ENCODE results near the gene COLEC11.

The COLEC11 gene

DNA sequence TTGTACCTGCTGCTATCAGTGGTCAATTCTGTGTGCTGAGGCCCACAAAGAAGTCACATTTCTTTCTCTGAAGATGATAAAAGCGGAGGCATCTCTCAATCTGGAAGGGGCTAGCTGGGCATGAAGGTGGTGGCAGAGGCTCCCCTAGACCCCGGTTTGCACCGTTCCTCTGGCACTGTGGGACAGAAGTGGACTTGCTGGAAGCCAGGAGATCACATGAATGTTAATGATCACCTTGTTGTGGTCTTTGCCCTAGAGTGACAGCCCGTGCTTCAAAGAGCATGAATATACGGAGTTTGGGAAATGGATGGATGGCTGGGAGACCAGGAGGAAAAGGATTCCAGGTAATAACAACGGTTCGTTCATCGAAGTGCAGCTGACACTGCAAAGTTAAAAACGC, 83.3 kb downstream of the COLEC11 start:
- DNase-seq = no peak

DNA sequence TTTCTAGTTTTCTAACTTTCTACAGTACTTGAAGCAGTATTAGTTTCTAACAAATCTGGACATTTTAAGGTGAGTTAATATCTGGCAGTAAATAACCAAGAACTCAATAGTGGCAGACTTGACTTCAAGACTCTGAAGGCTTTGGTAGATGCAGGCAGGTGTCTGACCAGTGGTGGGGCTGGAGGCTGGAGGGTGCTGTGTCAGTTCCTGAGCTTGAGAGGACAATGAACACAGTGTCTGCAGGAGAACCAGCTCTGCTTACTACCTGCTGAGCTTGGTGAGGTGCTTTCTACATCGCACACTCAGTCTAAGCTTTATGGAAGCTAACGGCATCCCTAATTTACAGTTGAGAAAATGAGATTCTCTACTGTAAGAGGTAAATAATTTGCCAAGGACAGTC, 84.3 kb downstream of the COLEC11 start:
- DNase-seq = no peak

DNA sequence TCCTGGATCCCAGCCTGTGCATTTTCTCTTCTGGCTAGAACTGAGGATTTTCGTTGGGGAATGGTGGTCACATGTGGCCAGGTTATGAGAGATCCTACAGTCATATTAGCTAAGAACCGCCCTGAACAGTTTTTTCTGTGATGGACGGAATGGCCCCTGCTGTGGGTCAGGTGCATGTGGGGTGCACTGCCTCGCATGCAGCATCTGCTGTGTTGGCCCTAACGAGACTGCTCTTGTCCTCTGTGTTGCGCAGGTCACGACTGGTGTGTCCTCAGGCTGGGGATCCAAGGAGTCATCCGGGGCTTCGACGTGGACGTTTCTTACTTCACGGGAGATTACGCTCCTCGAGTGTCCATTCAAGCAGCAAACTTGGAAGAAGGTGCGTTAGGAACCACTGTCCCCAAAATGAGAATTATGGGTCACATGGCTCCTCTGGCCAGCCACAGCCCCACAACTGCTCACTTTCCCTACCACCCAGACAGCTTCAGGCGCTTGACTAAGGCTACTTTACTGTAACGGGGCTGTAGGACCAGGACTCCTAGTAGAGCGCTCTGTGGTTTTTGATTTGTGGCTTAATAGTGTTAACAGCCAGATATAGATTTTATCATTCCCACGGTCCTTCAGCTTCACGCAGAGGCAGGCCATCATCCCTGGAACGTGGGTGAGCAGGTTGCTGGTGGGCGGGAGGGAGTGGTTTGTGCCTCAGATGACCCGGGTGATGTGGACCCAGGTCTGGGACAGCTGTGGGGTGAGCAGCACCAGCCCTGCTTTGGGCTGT, 84.9 kb downstream of the COLEC11 start:
- DNase-seq = no peak

DNA sequence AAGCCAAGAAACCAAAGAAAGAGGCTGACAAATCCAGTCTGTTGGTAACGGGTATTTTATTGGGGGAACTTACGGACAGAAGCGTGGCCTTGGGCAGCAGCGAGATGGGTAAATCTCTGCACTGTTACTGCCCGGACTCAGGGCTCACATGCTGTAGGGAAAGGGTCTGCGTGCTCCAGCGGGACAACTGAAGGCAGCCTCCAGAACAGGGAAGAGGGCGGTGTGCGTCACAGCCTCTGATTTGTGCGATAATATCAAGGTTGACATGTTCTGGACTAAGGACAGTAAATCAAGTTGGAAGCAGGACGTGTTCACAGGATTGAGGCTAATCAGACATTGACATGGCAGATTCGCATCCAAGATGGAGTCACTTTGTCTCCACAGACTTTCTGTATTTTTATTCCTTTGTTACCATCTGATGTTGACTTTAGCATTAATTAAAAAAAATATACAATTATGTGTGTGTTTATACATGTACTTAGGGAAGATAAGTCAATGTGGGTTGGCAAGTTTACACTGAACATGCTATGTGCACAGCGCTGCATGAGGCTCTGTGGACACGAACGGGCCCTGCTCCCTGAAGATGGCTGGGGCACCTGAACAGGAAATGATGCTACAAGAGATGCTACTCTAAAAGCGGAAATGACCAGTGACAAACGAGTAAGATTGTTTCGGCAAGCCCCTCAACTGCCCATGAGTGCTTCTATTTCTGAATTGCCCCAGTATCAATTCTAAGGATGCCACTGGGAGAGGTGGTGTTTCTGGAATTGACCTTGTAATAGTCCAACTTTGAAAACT, 85.8 kb downstream of the COLEC11 start:
- no peak for DNase-seq

DNA sequence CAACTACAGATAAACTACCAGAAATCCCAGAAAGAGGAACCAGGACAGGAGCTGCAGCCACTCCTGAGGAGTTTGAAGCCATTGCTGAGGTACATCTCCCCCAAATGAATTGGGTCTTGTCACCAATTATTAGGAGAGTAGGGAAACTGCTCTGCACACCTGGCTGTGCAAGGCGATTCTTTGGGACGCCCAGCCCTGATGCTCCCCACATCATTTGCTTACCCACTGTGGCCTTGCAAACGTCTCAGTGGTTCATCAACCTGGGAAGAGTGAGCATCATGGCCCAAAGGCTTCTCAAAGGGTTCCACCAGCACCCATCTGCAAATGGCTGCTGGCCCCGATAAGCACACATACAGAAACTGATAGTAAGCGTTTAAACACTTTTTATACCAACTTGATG, 86.7 kb downstream of the COLEC11 start:
- no peak for DNase-seq

DNA sequence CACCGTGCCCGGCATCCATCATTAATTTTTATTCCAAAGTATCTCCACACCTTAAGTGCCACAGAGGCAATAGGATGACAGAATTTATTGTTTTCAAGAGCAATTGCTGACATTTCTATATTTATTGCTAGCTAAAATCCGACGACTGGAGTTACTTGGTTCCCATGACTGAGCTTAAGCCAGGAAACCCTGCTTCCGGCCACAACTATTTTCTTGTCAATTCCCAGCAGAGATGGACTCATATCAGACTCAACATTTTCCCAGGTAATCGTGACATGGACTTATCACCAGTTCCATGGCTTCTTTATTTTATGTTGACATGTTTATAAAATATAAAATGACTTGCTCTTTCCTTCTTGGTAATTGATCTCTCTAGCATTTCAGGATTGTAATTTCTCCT, 87.9 kb downstream of the COLEC11 start:
- no peak for DNase-seq

DNA sequence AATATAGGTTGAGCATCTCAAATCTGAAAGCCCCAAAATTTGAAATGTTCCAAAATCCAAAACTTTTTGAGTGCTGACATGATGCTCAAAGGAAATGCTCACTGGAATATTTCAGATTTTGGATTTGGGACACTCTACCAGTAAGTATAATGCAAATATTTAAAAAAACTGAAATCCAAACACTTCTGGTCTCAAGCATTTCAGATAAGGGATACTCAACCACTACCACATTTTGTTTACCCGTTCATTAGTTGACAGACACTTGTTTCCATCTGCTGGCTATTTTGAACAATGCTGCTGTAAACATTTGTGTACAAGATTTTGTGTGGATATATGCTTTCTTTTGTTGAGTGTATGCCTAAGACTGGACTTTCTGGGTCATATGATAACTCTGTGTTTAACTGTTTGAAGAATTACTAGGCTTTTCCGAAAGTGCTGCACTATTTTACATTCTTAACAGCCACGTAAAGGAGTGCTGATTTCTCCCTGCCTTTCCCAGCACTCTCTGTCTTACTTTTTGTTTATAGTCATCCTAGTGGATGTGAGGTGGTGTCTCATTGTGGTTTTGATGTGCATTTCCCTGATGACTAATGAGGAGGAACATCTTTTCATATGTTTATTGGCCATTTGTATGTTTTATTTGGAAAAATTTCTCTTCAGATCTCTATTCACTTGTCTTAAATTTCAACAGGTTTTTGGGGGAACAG, 89.0 kb downstream of the COLEC11 start:
- no peak for DNase-seq

DNA sequence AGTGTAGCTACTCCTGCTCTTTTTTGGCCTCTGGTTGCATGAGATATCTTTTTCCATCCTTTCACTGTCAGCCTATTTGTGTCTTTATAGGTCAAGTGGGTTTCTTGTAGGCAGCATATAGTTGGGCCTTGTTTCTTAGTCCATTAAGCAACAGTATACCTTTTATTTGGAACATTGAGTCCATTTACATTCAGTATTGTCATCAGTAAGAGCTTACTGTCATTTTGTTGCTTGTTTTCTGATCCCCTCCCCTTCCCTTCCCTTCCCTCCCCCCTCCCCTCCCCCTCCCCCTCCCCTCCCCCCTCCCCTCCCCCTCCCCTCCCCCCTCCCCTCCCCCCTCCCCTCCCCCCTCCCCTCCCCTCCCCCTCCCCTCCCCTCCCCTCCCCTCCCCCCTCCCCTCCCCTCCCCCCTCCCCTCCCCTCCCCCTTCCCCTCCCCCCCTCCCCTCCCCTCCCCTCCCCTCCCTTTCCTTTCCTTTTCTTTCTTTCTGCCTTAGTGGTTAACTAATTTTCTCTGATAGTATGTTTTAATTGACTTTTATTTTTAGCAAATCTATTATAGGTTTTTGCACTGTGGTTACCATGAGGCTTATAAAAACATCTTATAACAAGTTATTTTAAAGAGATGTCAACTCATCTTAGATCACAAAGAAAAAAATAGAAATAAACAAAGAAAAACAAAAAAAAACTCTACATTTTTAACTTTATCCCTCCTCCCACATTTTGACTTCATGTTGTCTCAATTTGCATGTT, 95.3 kb downstream of the COLEC11 start:
- DNase-seq = no peak

DNA sequence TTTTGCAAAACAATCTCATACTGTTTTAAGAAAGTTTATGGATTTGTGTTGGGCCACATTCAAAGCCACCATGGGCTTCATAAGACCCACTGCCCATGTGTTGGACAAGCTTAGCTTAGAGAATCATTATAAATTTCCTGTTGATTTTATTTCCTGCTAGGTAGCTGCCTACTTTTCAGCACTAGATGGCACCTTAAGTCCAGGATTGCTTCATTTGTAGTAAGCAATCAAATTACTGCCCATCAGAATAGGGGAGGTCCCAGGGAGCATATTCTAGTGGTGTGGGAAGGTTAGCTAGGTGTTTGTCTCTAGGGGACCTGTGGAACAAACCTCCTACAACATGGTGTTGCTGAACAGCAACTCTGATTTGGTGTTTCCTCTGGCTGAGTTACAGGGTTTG, 97.5 kb downstream of the COLEC11 start:
- DNase-seq = peak; percentile 7

Measured in NCI-H446 treated with DMSO at 0.1 percent for 48 hours (cell line).